NCI-H524 treated with DMSO at 0.1 percent for 48 hours (cell line): ENCODE results near the gene JPT1.
A peak's percentile ranks its signal among the peaks of the same experiment; 100 is the strongest.
"Not testable (repeated sequence)": the region's sequence is repeated elsewhere in the genome, so short reads cannot be mapped to it uniquely, and the experiment has no call there.

Experiments used
- DNase-seq: peaks from one replicate; lab custom pipeline; 2025; lab: John Stamatoyannopoulos, UW

Gene JPT1

DNA sequence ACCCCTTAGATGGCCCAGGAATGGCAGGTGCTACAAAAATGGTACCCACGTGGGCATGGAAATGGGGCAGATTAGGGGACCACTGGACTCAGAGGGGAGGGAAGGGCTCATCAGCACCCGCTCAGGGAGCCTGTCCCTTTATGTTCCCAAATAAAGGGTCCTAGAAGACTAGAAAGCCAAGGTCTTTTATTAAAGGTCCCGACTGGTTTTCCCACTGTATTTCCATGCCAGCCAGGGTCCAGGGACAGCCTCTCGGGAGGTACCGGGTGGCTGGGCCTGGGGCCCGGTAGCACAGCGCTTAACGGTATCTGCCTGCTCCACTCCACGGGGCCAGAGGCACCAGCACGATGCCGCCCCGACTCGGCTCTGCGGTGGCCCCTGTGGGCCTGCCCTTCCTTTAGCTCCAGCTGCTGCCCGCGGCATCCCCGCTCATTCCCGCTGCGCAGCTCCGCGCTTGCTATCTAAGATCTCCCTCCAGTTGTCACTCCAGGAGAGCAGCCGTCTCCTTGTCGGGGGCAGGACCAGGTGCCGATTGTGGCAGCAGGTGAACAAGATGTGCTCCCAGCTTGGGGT, 24.2 kb downstream of the JPT1 start:
- DNase-seq, result no peak

GRCh38 chr17:75129576-75129975, 24.7 kb downstream of the JPT1 start:
- no peak for DNase-seq

DNA sequence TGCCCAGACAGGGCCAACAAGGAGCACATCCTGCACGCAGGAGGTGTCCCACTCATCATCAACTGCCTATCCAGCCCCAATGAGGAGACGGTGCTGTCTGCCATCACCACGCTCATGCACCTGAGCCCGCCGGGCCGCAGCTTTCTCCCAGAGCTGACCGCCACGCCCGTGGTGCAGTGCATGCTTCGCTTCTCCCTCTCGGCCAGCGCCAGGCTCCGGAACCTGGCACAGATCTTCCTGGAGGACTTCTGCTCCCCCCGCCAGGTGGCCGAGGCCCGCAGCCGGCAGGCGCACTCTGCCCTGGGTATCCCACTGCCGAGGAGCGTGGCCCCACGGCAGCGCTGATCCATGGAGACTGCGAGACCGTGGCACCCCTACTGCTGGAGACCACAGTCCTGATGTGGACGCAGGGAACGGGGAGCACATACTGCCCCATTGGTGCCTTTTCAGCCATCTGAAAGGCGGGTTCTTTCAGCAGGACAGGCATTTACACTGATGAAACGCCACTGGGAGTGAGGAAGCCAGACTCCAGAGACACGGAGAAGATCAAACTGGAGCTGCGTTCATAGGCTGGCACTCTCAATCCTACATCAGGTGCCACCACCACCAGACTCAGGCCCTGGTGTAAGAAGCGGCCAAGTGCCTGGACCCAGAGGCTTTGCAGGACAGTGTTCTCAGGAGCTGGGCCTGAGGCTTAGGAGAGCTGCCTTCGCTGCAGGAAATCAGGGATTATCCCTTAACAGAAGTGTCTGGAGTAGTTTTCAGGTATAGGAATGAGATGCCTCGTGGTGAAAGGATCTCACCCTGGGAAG, 25.4 kb downstream of the JPT1 start:
- DNase-seq, result no peak

DNA sequence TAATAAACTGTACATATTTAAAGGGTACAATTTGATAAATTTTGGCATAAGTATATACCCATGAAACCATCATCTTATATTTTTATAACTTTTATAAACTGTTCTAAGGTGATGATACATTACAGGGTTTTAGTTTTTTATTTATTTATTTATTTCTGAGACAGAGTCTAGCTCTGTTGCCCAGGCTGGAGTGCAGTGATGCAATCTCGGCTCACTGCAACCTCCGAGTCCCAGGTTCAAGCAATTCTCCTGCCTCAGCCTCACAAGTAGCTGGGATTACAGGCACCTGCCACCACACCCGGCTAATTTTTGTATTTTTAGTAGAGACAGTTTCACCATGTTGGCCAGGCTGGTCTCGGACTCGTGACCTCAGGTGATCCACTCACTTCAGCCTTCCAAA, 26.4 kb downstream of the JPT1 start:
- DNase-seq, result not testable (repeated sequence)

DNA sequence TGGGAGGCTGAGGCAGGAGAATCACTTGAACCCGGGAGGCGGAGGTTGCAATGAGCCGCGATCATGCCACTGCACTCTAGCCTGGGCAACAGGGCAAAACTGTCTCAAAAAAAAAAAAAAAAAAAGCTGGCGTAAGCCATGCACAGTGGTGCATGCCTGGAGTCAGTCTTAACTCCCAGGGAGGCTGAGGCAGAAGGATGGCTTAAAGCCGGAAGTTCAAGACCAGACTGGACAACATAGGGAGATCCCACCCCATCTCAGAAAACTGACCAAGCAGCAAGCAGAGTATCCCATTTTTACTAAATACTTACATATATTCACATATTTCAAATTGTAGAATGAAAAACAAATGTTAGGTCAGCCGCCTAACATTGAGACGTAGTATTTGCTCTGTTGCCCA, 27.4 kb downstream of the JPT1 start:
- DNase-seq, result no peak

DNA sequence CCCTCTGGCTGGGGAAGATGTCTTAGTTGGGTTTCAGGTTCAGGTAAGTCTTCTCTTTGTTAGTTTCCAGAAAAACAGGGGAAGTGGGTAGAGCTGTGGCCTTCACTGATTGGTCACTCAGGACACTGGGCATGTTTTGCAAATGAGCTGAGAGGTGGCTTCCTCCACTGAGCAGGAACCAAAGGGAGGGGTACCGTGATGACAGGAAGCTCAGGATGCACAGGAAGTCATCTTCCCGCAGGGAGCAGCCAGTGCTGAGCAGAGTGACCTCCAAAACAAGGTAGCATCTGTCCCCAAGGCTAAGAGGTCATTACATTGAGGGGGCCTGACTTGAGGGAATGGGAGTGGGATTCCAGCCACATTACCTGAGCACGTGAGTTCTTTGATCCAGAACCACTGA, 28.3 kb downstream of the JPT1 start:
- no peak for DNase-seq

DNA sequence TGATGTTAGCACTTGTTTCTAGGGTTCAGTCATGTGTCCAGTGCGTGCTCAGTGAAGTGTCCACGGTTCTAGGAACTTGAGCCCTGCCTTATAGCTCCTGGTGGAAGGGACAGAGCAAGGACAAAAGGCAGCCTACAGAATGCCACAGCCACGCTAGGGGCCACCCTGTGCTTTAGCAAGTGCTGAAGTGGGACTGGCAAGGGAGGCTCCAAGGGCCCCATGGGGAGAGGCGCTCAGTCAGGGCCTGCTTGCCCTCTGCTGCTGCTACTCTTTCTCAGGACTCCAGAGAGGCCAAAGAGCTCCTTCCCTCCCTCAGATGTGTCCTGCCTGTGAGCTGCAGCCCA, 29.5 kb downstream of the JPT1 start:
- no peak for DNase-seq

- no peak for DNase-seq
Observed at GRCh38 chr17:75124041-75124818, 30.1 kb downstream of the JPT1 start.

DNA sequence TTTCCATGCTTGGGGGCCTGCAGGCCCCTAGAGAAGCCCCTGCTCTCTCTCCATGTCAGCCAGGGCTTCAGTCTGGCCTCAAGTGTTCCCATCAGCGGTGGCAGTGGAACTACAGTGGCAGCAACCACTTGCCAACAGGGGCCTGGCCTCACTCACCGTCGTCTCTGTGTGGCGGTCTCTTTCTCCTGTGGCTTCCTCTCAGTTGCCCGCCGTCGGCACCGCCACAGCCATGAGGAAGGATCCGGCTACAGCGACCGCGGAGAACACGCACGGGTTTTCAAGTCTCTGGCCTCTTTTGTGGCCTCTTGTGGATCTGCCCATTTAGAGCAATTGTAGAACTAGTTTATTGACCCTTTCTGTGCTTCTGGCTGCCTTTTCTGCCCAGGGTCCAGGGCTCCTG, 36.0 kb downstream of the JPT1 start:
- DNase-seq, result no peak

DNA sequence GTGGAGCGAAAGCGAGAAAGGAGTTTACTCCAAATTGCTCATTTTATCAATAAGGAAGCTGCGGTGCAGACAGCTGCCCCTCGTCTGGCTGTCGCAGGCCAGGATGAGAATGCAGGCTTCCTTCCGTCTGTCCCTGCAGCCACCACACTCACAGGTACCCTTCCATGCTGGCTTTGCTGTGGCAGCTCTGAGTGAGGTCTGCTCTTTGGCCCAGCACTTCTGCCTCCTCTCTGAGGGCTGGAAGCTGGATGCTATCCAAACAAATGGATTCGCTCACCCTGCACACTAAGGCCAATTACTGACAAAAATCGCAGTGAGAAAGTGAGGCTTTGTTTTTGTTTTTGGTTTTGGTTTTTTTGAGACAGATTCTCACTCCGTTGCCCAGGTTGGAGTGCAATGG, 37.6 kb downstream of the JPT1 start:
- no peak for DNase-seq

DNA sequence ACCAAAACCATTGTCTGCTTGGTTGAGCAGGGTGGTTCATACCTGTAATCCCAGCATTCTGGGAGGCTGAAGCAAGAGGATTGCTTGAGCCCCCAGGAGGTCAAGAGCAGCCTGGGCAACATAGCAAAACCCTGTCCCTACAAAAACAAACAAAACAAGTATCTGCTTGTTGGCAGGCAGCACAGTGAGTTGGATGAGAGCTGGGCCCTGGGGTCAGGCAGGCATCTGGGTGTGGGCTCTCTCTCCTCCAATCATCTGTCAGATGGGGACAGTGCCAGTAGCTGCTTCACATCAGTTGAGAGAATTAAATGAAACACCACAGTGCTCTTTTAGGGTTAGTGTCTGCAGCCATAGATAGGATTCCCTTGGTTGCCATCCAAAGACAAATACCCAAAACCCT, 38.8 kb downstream of the JPT1 start:
- no peak for DNase-seq

GRCh38 chr17:75114552-75115314, 39.6 kb downstream of the JPT1 start:
- no peak for DNase-seq

- peak; percentile 56 for DNase-seq
Observed at GRCh38 chr17:75113798-75114551, 40.3 kb downstream of the JPT1 start.

- DNase-seq, result no peak
Observed at GRCh38 chr17:75111777-75112335, 42.5 kb downstream of the JPT1 start.

DNA sequence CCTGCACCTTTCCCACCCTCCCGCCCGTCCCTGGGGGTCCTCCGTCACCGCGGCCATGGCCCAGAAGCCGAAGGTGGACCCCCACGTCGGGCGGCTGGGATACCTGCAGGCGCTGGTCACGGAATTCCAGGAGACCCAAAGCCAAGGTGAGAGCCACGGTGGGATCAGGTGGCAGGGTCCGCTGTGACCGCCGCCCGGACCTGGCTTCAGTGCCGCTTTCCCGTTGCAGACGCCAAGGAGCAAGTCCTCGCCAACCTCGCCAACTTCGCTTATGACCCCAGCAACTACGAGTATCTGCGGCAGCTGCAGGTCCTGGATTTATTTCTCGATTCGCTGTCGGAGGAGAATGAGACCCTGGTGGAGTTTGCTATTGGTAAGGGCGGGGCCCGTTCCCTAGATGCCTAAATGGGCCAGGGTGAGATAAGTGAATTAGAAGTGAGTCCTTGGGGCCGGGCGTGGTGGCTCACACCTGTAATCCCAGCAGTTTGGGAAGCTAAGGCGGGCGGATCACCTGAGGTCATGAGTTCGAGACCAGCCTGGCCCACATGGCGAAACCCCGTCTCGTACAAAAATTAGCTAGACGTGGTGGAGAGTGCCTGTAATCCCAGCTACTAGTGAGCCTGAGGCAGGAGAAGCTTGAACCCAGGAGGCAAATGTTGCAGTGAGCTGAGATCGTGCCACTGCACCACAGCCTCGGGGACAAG, 43.9 kb downstream of the JPT1 start:
- no peak for DNase-seq

- peak; percentile 75 for DNase-seq
Observed at GRCh38 chr17:75109407-75110233, 44.7 kb downstream of the JPT1 start, which contains the start of gene ARMC7. Gene ARMC7 (plus strand): TSS chr17:75109969. CDS start chr17:75110289, 320 bp downstream.

DNA sequence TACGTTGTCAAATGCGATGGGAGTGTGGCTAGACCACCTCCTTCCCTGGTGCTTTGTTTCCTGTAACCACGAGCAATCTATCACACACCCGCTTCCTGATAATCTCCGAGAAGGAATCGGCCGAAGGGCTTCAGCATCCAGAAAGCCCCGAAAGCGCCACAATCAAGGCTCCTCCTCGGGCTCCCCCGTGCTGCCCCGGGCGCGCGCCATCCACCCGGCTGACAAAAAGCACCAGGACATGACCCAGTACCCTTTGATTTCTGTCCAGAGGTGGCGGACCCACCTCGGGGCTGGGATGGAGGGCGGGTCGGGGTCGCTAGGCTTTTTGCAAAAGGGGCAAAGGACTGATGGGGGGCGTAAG, 45.3 kb downstream of the JPT1 start:
- no peak for DNase-seq

DNA sequence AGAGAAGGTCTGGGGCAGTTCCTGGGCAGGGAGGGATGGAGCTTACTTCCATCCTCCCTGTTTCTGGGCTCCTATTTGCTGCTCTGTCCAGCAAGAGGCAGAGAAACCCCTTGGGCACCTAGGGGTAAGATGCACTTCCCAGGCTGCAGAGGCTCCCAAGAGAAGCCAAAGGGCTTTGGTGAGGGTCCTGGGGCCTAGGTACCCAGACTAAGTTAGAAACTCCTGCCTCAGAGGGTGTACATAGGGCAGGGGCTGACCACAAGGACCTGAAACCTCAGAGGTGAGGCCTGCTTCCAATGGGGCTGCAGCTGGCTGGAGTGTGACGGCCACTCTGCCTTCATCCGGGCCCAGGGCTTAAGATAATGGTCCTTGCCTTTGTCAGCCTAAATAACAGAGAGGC, 46.1 kb downstream of the JPT1 start:
- no peak for DNase-seq

GRCh38 chr17:75105126-75106080, 48.9 kb downstream of the JPT1 start:
- DNase-seq, result peak; percentile 91
